Measurements from ENCODE around the gene CRTAC1.
A peak's percentile ranks its signal among the peaks of the same experiment; 100 is the strongest.

CRTAC1 gene

GRCh38 chr10:97896756-97897358 is 133.6 kb downstream of the CRTAC1 start:
- no peak for DNase-seq (ENCODE audit: low read depth)

- DNase-seq (ENCODE audit: low read depth), result no peak
Observed at GRCh38 chr10:97895915-97896314, 134.5 kb downstream of the CRTAC1 start.

- DNase-seq (ENCODE audit: low read depth), result no peak
Observed at GRCh38 chr10:97895084-97895483, 135.3 kb downstream of the CRTAC1 start.

- DNase-seq (ENCODE audit: low read depth), result no peak
Observed at GRCh38 chr10:97894092-97894491, 136.3 kb downstream of the CRTAC1 start.

GRCh38 chr10:97892939-97893338 is 137.5 kb downstream of the CRTAC1 start:
- DNase-seq (ENCODE audit: low read depth), result no peak

- DNase-seq (ENCODE audit: low read depth), result no peak
Observed at GRCh38 chr10:97892506-97892905, 137.9 kb downstream of the CRTAC1 start.

GRCh38 chr10:97891497-97892167 is 138.8 kb downstream of the CRTAC1 start:
- no peak for DNase-seq (ENCODE audit: low read depth)

- DNase-seq (ENCODE audit: low read depth), result no peak
Observed at GRCh38 chr10:97889461-97890265, 140.8 kb downstream of the CRTAC1 start.

- peak; percentile 6 for DNase-seq (ENCODE audit: low read depth)
Observed at GRCh38 chr10:97888641-97889262, 141.7 kb downstream of the CRTAC1 start.

GRCh38 chr10:97888134-97888533 is 142.3 kb downstream of the CRTAC1 start:
- DNase-seq (ENCODE audit: low read depth), result no peak

GRCh38 chr10:97887399-97887798 is 143.0 kb downstream of the CRTAC1 start:
- DNase-seq (ENCODE audit: low read depth), result no peak

GRCh38 chr10:97886286-97886685 is 144.1 kb downstream of the CRTAC1 start:
- no peak for DNase-seq (ENCODE audit: low read depth)

GRCh38 chr10:97883092-97883485 is 147.3 kb downstream of the CRTAC1 start:
- DNase-seq (ENCODE audit: low read depth), result no peak

GRCh38 chr10:97882142-97883091 is 148.0 kb downstream of the CRTAC1 start:
- DNase-seq (ENCODE audit: low read depth), result no peak

GRCh38 chr10:97880109-97880508 is 150.3 kb downstream of the CRTAC1 start:
- no peak for DNase-seq (ENCODE audit: low read depth)

GRCh38 chr10:97879241-97879640 is 151.2 kb downstream of the CRTAC1 start:
- no peak for DNase-seq (ENCODE audit: low read depth)

- DNase-seq (ENCODE audit: low read depth), result no peak
Observed at GRCh38 chr10:97876402-97876801, 154.0 kb downstream of the CRTAC1 start.

GRCh38 chr10:97875391-97875790 is 155.0 kb downstream of the CRTAC1 start:
- DNase-seq (ENCODE audit: low read depth), result no peak

- DNase-seq (ENCODE audit: low read depth), result no peak
Observed at GRCh38 chr10:97874332-97874731, 156.1 kb downstream of the CRTAC1 start.

GRCh38 chr10:97873569-97873968 is 156.9 kb downstream of the CRTAC1 start:
- no peak for DNase-seq (ENCODE audit: low read depth)

- no peak for DNase-seq (ENCODE audit: low read depth)
Observed at GRCh38 chr10:97870990-97871389, 159.4 kb downstream of the CRTAC1 start.
